ENCODE data around the gene MYO5B. TPM values are rescaled to one million over a fixed set of nuclear protein-coding genes. Genes with fewer than 3 reads are reported as not detected.
"Not testable (repeated sequence)": the region's sequence is repeated elsewhere in the genome, so short reads cannot be mapped to it uniquely, and the experiment has no call there.

MYO5B gene
- total RNA-seq (not detected), polyA plus RNA-seq (under 1 TPM; 0.02 to 0.04 TPM), total RNA-seq (not detected)

- peaks cover 0 to 8% (median 0%) of the 10 kb centered on the region in 5 donors for H3K36me3 Mint-ChIP-seq
- intact Hi-C loops (cut with micrococcal nuclease), result loop anchor here (2.0 to 10.0 kb wide), 3 partner anchors 186 to 684 kb away; no protein-coding TSS in a partner anchor
- Histone ChIP-seq H3K9me3 (ENCODE audit: control insufficient read depth in 2 of 3, low read length in 3 of 3) (no peaks in the 10 kb centered on the region), H3K27ac (ENCODE audit: low read depth, low read length) (no peak within 1 kb of the TSS), H3K36me3 (ENCODE audit: control insufficient read depth in 2 of 3, insufficient read depth in 3 of 3, low read length in 3 of 3) (no peaks in the 10 kb centered on the region), H3K4me3 (ENCODE audit: low read length) (peak within 1 kb of the TSS; percentile 13), H3K27me3 (ENCODE audit: control insufficient read depth in 2 of 2, insufficient read depth in 2 of 2, low read length in 2 of 2) (peaks cover 0 to 18% of the 10 kb centered on the region in 2 donors), H3K4me1 (ENCODE audit: control insufficient read depth in 2 of 2, insufficient read depth in 2 of 2, low read length in 2 of 2) (peaks cover 0 to 5% of the 10 kb centered on the region in 2 donors)
- H3K4me1 Mint-ChIP-seq, result peaks cover 6 to 20% (median 17%) of the 10 kb centered on the region in 7 donors
- DNase-seq, result peak in 7 of 9 donors; percentile 29 to 70 (median 42)
- POLR2A ChIA-PET, result no interaction called here
- H3K27ac Mint-ChIP-seq, result peak within 1 kb of the TSS in 1 of 9 donors; percentile 59
- peak; percentile 90 for ATAC-seq
- CTCF ChIA-PET, result interaction anchor here (0.6 kb wide), 1 partner anchor 850 kb away, joined by 3 read pairs; no protein-coding TSS in a partner anchor
- H3K27me3 Mint-ChIP-seq, result peaks cover 62 to 79% (median 72%) of the 10 kb centered on the region in 5 donors
- H3K9me3 Mint-ChIP-seq, result peaks cover 0 to 2% (median 0%) of the 10 kb centered on the region in 11 donors
- peak within 1 kb of the TSS; percentile 39 to 82 (median 66) for H3K4me3 Mint-ChIP-seq
Measured at GRCh38 chr18:50194631-50195532, at the start of gene MYO5B. MYO5B (minus strand) TSS chr18:50195147; CDS start chr18:50194793, 354 bp downstream.

GRCh38 chr18:50241768-50242167 is 46.8 kb upstream of the MYO5B start:
- H3K27ac Mint-ChIP-seq; H3K4me3 ChIP-seq (ENCODE audit: low read length); DNase-seq; H3K4me1 Mint-ChIP-seq; H3K9me3 ChIP-seq (ENCODE audit: control insufficient read depth in 2 of 3, low read length in 3 of 3); H3K36me3 ChIP-seq (ENCODE audit: control insufficient read depth in 2 of 3, insufficient read depth in 3 of 3, low read length in 3 of 3); H3K4me1 ChIP-seq (ENCODE audit: control insufficient read depth in 2 of 2, insufficient read depth in 2 of 2, low read length in 2 of 2); ATAC-seq; CTCF ChIA-PET; H3K27me3 ChIP-seq (ENCODE audit: control insufficient read depth in 2 of 2, insufficient read depth in 2 of 2, low read length in 2 of 2); H3K27ac ChIP-seq (ENCODE audit: low read depth, low read length); H3K4me3 Mint-ChIP-seq; intact Hi-C loops (cut with micrococcal nuclease): not testable (repeated sequence)
- Mint-ChIP-seq H3K9me3 (peaks cover 13 to 34% (median 16%) of the 10 kb centered on the region in 11 donors), H3K36me3 (peaks cover 0 to 17% (median 8%) of the 10 kb centered on the region in 5 donors), H3K27me3 (peaks cover 1 to 14% (median 12%) of the 10 kb centered on the region in 5 donors)
- POLR2A ChIA-PET, result interaction anchor here (0.6 kb wide), 1 partner anchor 694 kb away, joined by 3 read pairs; no protein-coding TSS in a partner anchor

- peak overlapping the region in 1 of 10 donors; percentile 0 for H3K4me3 Mint-ChIP-seq
- peaks cover 0 to 17% (median 8%) of the 10 kb centered on the region in 5 donors for H3K36me3 Mint-ChIP-seq
- peak overlapping the region in 1 of 9 donors; percentile 15 for H3K27ac Mint-ChIP-seq
Measured at GRCh38 chr18:50240080-50240563, 45.2 kb upstream of the MYO5B start.

GRCh38 chr18:50232419-50232818 is 37.5 kb upstream of the MYO5B start:
- POLR2A ChIA-PET, result no interaction called here
- Mint-ChIP-seq H3K4me3 (no peak overlapping the region), H3K27ac (no peak overlapping the region), H3K4me1 (peaks cover 0 to 3% (median 0%) of the 10 kb centered on the region in 7 donors), H3K9me3 (peaks cover 0 to 2% (median 0%) of the 10 kb centered on the region in 11 donors), H3K36me3 (peaks cover 0 to 3% (median 0%) of the 10 kb centered on the region in 5 donors), H3K27me3 (peaks cover 2 to 18% (median 14%) of the 10 kb centered on the region in 5 donors)
- Histone ChIP-seq H3K9me3 (ENCODE audit: control insufficient read depth in 2 of 3, low read length in 3 of 3) (no peaks in the 10 kb centered on the region), H3K36me3 (ENCODE audit: control insufficient read depth in 2 of 3, insufficient read depth in 3 of 3, low read length in 3 of 3) (no peaks in the 10 kb centered on the region), H3K4me3 (ENCODE audit: low read length) (no peak overlapping the region), H3K27me3 (ENCODE audit: control insufficient read depth in 2 of 2, insufficient read depth in 2 of 2, low read length in 2 of 2) (peaks cover 0 to 5% of the 10 kb centered on the region in 2 donors), H3K4me1 (ENCODE audit: control insufficient read depth in 2 of 2, insufficient read depth in 2 of 2, low read length in 2 of 2) (no peaks in the 10 kb centered on the region), H3K27ac (ENCODE audit: low read depth, low read length) (no peak overlapping the region)
- ATAC-seq, result no peak
- no peak for DNase-seq
- intact Hi-C loops (cut with micrococcal nuclease), result no loop called here
- CTCF ChIA-PET, result no interaction called here

More at GRCh38 chr18:50240080-50240563, 45.2 kb upstream of the MYO5B start:
- intact Hi-C loops (cut with micrococcal nuclease), result no loop called here
- peaks cover 1 to 20% (median 12%) of the 10 kb centered on the region in 5 donors for H3K27me3 Mint-ChIP-seq
- DNase-seq (no peak), ATAC-seq (no peak)
- H3K4me1 ChIP-seq (ENCODE audit: control insufficient read depth in 2 of 2, insufficient read depth in 2 of 2, low read length in 2 of 2), result no peaks in the 10 kb centered on the region
- peaks cover 0 to 10% (median 0%) of the 10 kb centered on the region in 3 experiments for H3K9me3 ChIP-seq (ENCODE audit: control insufficient read depth in 2 of 3, low read length in 3 of 3)
- H3K27me3 ChIP-seq (ENCODE audit: control insufficient read depth in 2 of 2, insufficient read depth in 2 of 2, low read length in 2 of 2), result no peaks in the 10 kb centered on the region
- H3K4me3 ChIP-seq (ENCODE audit: low read length), result no peak overlapping the region
- no peaks in the 10 kb centered on the region for H3K36me3 ChIP-seq (ENCODE audit: control insufficient read depth in 2 of 3, insufficient read depth in 3 of 3, low read length in 3 of 3)
- peaks cover 13 to 34% (median 16%) of the 10 kb centered on the region in 11 donors for H3K9me3 Mint-ChIP-seq
- CTCF ChIA-PET, result no interaction called here
- POLR2A ChIA-PET, result no interaction called here
- peaks cover 0 to 6% (median 0%) of the 10 kb centered on the region in 7 donors for H3K4me1 Mint-ChIP-seq
- H3K27ac ChIP-seq (ENCODE audit: low read depth, low read length), result no peak overlapping the region

GRCh38 chr18:50231621-50232020 is 36.7 kb upstream of the MYO5B start:
- Histone ChIP-seq H3K27ac (ENCODE audit: low read depth, low read length) (no peak overlapping the region), H3K9me3 (ENCODE audit: control insufficient read depth in 2 of 3, low read length in 3 of 3) (no peaks in the 10 kb centered on the region), H3K4me1 (ENCODE audit: control insufficient read depth in 2 of 2, insufficient read depth in 2 of 2, low read length in 2 of 2) (no peaks in the 10 kb centered on the region), H3K36me3 (ENCODE audit: control insufficient read depth in 2 of 3, insufficient read depth in 3 of 3, low read length in 3 of 3) (no peaks in the 10 kb centered on the region), H3K27me3 (ENCODE audit: control insufficient read depth in 2 of 2, insufficient read depth in 2 of 2, low read length in 2 of 2) (peaks cover 0 to 5% of the 10 kb centered on the region in 2 donors), H3K4me3 (ENCODE audit: low read length) (no peak overlapping the region)
- Mint-ChIP-seq H3K36me3 (peaks cover 0 to 3% (median 0%) of the 10 kb centered on the region in 5 donors), H3K27me3 (peaks cover 2 to 18% (median 14%) of the 10 kb centered on the region in 5 donors), H3K27ac (no peak overlapping the region), H3K4me3 (no peak overlapping the region), H3K4me1 (peaks cover 0 to 3% (median 0%) of the 10 kb centered on the region in 7 donors), H3K9me3 (peaks cover 0 to 2% (median 0%) of the 10 kb centered on the region in 11 donors)
- intact Hi-C loops (cut with micrococcal nuclease), result no loop called here
- CTCF ChIA-PET, result no interaction called here
- DNase-seq, result no peak
- no peak for ATAC-seq
- POLR2A ChIA-PET, result no interaction called here

GRCh38 chr18:50220249-50220648 is 25.3 kb upstream of the MYO5B start:
- H3K4me1 Mint-ChIP-seq; H3K9me3 ChIP-seq (ENCODE audit: control insufficient read depth in 2 of 3, low read length in 3 of 3); H3K4me3 ChIP-seq (ENCODE audit: low read length); H3K27ac Mint-ChIP-seq; H3K4me3 Mint-ChIP-seq; H3K36me3 ChIP-seq (ENCODE audit: control insufficient read depth in 2 of 3, insufficient read depth in 3 of 3, low read length in 3 of 3); H3K27me3 ChIP-seq (ENCODE audit: control insufficient read depth in 2 of 2, insufficient read depth in 2 of 2, low read length in 2 of 2); H3K4me1 ChIP-seq (ENCODE audit: control insufficient read depth in 2 of 2, insufficient read depth in 2 of 2, low read length in 2 of 2); POLR2A ChIA-PET; DNase-seq; H3K27ac ChIP-seq (ENCODE audit: low read depth, low read length); ATAC-seq; intact Hi-C loops (cut with micrococcal nuclease): not testable (repeated sequence)
- Mint-ChIP-seq H3K9me3 (peaks cover 0 to 23% (median 12%) of the 10 kb centered on the region in 11 donors), H3K36me3 (peaks cover 0 to 11% (median 5%) of the 10 kb centered on the region in 5 donors), H3K27me3 (peaks cover 19 to 38% (median 29%) of the 10 kb centered on the region in 5 donors)
- CTCF ChIA-PET, result interaction anchor here (3.2 kb wide), 1 partner anchor 136 kb away, joined by 33 read pairs; no protein-coding TSS in a partner anchor

Data from naive thymus-derived CD4-positive, alpha-beta T cell (primary cell).